G401 (cell line): Measurements from ENCODE around the gene PDSS2. TPM values are rescaled to one million over a fixed set of nuclear protein-coding genes. Genes with fewer than 3 reads are reported as not detected.
"Not testable (repeated sequence)": the region's sequence is repeated elsewhere in the genome, so short reads cannot be mapped to it uniquely, and the experiment has no call there.

Source experiments
- DNase-seq: peaks from one replicate; pipeline ENCODE4 v3.0.0-alpha.2; 2015; ENCODE audit warnings: low spot score
- in situ Hi-C: cut with HindIII; loops from 2 replicates; pipeline ENCODE4 v1.10.0; 2016; ENCODE audit warnings: low sequenced_read_pairs, mixed read lengths
- total RNA-seq: library from RNA; depleted of rRNA; stranded (reverse); fragments of >200 nt; shearing (Covaris generic); gene quantifications from 2 replicates; pipeline ENCODE4 v1.2.3, GENCODE V29; 2014; rRNA removed

The PDSS2 gene
- total RNA-seq, 1 experiment from 2014 or later = 17.5 TPM

DNA sequence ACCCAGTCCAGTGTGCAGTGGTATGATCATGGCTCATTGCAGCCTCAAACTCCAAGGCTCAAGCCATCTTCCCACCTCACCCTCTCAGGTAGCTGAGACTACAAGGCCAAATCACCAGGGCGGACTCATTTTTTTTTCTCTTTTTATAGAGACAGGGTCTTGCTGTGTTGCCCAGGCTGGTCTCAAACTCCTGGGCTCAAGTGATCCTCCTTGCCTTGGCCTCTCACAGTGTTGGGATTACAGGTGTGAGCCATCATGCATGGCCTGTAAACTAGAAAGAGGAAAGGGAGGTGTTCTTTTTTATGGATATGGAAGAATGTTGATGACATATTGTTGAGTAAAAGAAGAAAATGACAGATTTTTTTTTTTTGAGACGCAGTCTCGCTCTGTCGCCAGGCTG lies 339.0 kb downstream of the PDSS2 start:
- in situ Hi-C loops = no loop called here
- no peak for DNase-seq

DNA sequence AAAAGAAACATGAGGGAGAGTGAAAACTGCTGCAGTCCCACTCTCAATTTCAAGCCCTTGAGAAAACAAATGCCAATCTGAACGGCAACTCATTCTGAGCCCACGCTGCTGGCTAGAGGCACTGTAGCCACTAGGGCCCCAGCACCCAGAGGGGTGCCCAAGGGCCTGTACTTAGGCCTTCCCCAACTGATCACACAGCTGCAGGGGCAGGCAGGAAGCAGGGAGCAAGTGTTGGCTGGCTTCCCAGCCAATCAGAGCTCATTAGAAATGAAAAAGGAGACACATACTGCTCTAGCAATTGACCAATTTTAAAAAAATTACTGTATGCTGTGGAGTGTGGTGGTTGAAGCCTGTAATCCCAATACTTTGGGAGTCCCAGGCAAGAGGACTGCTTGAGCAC lies 340.4 kb downstream of the PDSS2 start:
- DNase-seq = no peak

GRCh38 chr6:107118540-107118939 lies 340.8 kb downstream of the PDSS2 start:
- DNase-seq, in situ Hi-C loops: not testable (repeated sequence)

More for the DNA sequence above, 340.4 kb downstream of the PDSS2 start:
- in situ Hi-C loops = no loop called here

DNA sequence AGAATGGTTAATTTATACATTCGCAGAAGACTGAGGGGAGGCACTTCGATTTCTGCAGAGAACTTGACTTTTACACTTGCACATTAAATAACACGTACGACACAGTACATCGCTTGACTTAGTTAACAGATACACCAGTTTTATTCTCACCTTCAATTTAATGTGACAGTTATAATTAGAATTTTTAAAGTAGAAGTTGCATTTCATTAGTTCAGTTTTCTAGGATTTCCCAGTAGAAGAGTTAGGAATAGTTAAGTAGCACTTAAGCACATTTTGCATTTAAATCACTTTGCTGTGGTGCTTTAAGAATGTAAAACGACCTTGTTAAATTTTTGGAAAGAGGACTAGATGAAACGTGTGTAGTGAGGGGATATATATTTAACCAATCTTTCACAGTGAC lies 342.4 kb downstream of the PDSS2 start:
- in situ Hi-C loops = no loop called here
- DNase-seq = no peak

- peak; percentile 64 for DNase-seq
- in situ Hi-C loops = no loop called here
Measured at GRCh38 chr6:107116328-107116892, 343.0 kb downstream of the PDSS2 start.

- in situ Hi-C loops = no loop called here
Measured at GRCh38 chr6:107115695-107116327, 343.6 kb downstream of the PDSS2 start.

DNA sequence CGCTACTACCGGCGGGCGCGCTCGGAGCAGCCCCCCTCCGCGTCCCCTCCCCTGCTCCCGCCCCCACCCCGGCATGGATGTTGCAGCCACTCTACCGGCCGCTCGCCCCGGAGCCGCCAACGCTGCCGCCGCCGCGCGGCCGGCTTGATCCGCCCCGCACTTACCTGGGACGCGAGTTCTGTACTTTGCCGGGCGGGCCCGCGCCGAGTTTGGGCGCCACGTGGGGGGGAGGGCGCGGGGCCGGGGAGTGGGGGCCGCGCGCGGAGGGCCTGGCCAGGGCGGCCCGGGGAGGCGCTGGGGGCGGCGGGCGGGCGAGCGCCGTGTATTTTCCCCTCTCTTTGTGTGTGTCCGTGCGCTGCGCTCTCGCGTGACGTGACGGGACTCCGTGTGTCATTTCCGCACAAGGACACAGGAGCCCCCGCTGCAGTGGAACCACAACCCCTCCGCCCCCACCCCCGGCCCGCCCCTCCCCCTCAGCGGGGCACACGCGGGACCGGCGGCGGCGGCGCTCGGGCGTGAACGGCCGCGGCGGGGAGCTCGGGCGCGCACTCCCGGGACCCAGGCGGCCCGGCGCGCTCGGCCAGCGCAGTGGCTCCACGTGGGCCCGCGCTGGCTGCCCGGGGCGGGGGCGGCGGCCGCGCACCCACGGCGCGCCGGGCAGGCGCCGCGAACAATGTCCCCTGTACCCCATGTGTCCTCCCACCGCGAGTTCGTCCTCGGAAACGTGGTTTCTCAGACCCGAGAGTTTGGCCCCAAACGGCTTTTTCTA lies 344.3 kb downstream of the PDSS2 start, which contains the start of gene BEND3:
BEND3 (minus strand) TSS at position 590 of the 769 bp plus-strand sequence. CDS start 16,230 bp downstream, outside the sequence.
- in situ Hi-C loops = no loop called here
- DNase-seq = peak; percentile 33

More at GRCh38 chr6:107115695-107116327, 343.6 kb downstream of the PDSS2 start:
- peak; percentile 55 for DNase-seq

DNA sequence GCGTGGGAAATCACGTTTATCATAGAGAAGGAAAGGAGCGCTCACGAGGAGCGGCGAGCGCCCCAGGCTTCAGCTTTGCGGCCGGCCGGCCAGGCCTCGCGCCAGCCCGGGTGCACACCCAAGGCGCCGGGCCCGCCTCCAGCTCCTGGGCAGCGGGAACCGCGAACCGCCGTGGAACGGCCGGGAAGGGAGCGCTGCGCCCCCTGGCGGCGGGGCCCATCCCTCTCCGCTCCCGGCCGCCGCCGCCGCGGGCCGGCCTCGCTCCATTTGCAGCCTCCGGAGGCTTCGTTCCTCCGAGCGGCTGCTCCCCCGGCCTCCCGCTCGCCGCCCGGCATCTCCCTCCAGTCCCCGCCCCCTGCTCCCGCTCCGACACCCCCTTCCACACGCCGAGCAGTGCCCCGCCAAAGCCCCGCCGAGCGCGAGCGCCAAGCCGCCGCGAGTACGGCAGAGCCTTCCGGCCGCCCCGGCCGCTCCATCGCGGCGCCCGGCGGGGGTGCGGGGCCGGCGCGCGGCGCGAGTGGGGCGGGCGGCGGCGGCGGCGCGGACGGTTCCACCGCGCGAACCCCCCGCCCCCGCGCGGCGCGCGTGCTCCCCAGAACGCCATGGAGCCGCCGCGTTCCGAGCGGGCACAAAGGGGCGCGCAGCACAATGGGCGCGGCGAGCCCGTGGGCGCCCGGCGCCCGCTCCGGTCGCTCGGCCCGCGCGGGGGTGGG lies 345.0 kb downstream of the PDSS2 start:
- in situ Hi-C loops = no loop called here
- DNase-seq = peak; percentile 81

- DNase-seq = no peak
- in situ Hi-C loops = no loop called here
Measured at GRCh38 chr6:107110200-107110599, 349.2 kb downstream of the PDSS2 start.

- in situ Hi-C loops = no loop called here
- peak; percentile 10 for DNase-seq
Measured at GRCh38 chr6:107108201-107108890, 351.0 kb downstream of the PDSS2 start.

DNA sequence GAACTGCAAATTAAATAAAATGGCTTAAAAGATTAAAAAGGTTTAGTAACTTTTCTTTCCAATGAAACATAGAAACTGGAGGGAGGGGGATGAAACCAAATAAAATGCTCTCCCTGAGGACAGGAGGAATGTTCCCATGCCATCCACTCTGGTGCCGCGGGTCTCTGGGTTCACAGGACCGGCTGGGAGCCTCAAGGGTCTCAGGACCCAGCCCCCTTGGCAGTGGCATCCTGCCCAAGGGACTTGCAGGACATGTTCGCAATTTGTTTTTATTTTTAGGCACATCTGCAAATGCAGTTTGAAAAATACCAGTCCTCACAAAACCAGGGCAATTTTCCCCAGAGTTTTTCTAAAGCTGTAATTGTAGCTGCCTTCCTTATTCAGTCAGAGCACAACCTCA lies 351.6 kb downstream of the PDSS2 start:
- DNase-seq = no peak
- in situ Hi-C loops = no loop called here

DNA sequence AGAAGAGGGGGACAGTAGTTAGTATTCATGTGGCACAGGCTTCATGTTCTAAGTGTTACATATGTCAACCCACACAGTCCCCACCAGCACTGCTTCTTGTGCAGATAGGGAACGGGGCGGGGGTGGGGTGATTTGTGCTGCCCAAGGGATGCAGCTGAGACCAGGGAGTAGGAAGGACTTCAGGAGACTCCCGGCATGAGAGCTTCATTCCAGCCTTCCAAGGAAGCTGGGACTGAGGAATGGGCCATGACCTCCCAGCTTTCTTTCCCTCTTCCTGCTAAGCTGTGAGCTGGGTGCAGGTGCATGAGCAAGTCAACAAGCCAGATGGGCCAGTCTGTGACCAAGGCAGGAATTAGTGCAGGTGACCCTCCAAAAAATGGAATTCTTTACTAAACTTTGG lies 353.2 kb downstream of the PDSS2 start:
- in situ Hi-C loops = no loop called here

GRCh38 chr6:107105511-107106116 lies 353.8 kb downstream of the PDSS2 start:
- no peak for DNase-seq
- in situ Hi-C loops = no loop called here

More for the DNA sequence above, 353.2 kb downstream of the PDSS2 start:
- DNase-seq = no peak

- DNase-seq = no peak
- in situ Hi-C loops = no loop called here
Measured at GRCh38 chr6:107103082-107103481, 356.3 kb downstream of the PDSS2 start.

Other genes with a start within 250 kb of the PDSS2 start
- 3.7 and 5.0 TPM in 2 replicates for gene SOBP, start 30.6 kb upstream of the PDSS2 start, total RNA-seq